Caco-2 (cell line): Measurements from ENCODE around the gene LRPAP1. TPM values are rescaled to one million over a fixed set of nuclear protein-coding genes. Genes with fewer than 3 reads are reported as not detected.
"Not testable (repeated sequence)": the region's sequence is repeated elsewhere in the genome, so short reads cannot be mapped to it uniquely, and the experiment has no call there.

ENCODE experiments used
- BruUV-seq: library from RNA; stranded (reverse); fragments of 400-500 nt; replicated peaks from 2 replicates; lab custom pipeline; 2021; lab: Mats Ljungman, UMichigan
- CTCF ChIA-PET: fragments of 300-600 bp; sonication (Branson Sonifier 250); formaldehyde crosslinking; loops from one replicate; lab custom pipeline; 2022; ENCODE audit warnings: antibody characterized with exemption; lab: Charles Lee
- POLR2A ChIA-PET: fragments of 300-600 bp; sonication (Branson Sonifier 250); formaldehyde crosslinking; loops from one replicate; lab custom pipeline; 2022; ENCODE audit warnings: antibody characterized with exemption; lab: Charles Lee
- DNase-seq, 2 experiments: peaks; one replicate each; pipeline versions ENCODE4 v3.0.0 to v3.0.0-alpha.2; 2020 to 2022
- H3K27me3 ChIP-seq: replicated peaks from 2 replicates; pipeline ENCODE4 v1.6.0; 2011; ENCODE audit warnings: low read length; ENCODE audit not compliant: control insufficient read depth, insufficient read depth
- H3K36me3 ChIP-seq: 2 replicates; pipeline ENCODE4 v1.5.1; 2011; ENCODE audit warnings: low read length; ENCODE audit not compliant: control insufficient read depth, insufficient read depth
- H3K4me1 ChIP-seq: fragments of 250-450 bp; sonication (Bioruptor Pico); 2 replicates; pipeline ENCODE4 v1.5.1; 2020; ENCODE audit warnings: mild to moderate bottlenecking
- H3K4me3 ChIP-seq: 2 replicates; pipeline ENCODE4 v1.5.1; 2011; ENCODE audit warnings: low read depth, mild to moderate bottlenecking, control low read depth, low read length
- H3K9me3 ChIP-seq: fragments of 250-450 bp; sonication (Bioruptor Pico); 2 replicates; pipeline ENCODE4 v1.5.1; 2020; ENCODE audit warnings: mild to moderate bottlenecking, moderate library complexity
- H3K27ac Mint-ChIP-seq: one replicate; pipeline ENCODE4 v1.8.0; 2022; ENCODE audit warnings: mixed read lengths; ENCODE audit not compliant: unreplicated experiment
- H3K27me3 Mint-ChIP-seq: one replicate; pipeline ENCODE4 v1.8.0; 2022; ENCODE audit warnings: mixed read lengths; ENCODE audit not compliant: insufficient read depth, unreplicated experiment
- H3K36me3 Mint-ChIP-seq: one replicate; pipeline ENCODE4 v1.8.0; 2022; ENCODE audit warnings: mild to moderate bottlenecking, mixed read lengths; ENCODE audit not compliant: insufficient read depth, unreplicated experiment
- H3K4me1 Mint-ChIP-seq: one replicate; pipeline ENCODE4 v1.8.0; 2022; ENCODE audit warnings: low read depth, mixed read lengths; ENCODE audit not compliant: unreplicated experiment
- H3K4me3 Mint-ChIP-seq: one replicate; pipeline ENCODE4 v1.8.0; 2022; ENCODE audit warnings: mild to moderate bottlenecking, moderate library complexity, mixed read lengths; ENCODE audit not compliant: unreplicated experiment
- H3K9me3 Mint-ChIP-seq: one replicate; pipeline ENCODE4 v1.8.0; 2022; ENCODE audit warnings: mixed read lengths; ENCODE audit not compliant: unreplicated experiment
- intact Hi-C: fragments of 100-400 bp; cut with micrococcal nuclease; formaldehyde crosslinking; loops from one replicate; pipeline ENCODE4 v1.10.0; 2022; ENCODE audit not compliant: unreplicated experiment
- total RNA-seq: library from RNA; stranded (reverse); gene quantifications from 2 replicates; pipeline ENCODE4 v1.2.3, GENCODE V29; 2022

The LRPAP1 gene
- total RNA-seq, 1 experiment from 2014 or later: 224 TPM

GRCh38 chr4:3551366-3551765 lies 19.1 kb upstream of the LRPAP1 start:
- BruUV-seq, POLR2A ChIA-PET, intact Hi-C loops, DNase-seq, H3K27me3 ChIP-seq, H3K4me1 ChIP-seq, H3K4me3 Mint-ChIP-seq, H3K4me3 ChIP-seq, H3K9me3 Mint-ChIP-seq, H3K27ac Mint-ChIP-seq, H3K36me3 ChIP-seq, H3K36me3 Mint-ChIP-seq, H3K9me3 ChIP-seq, CTCF ChIA-PET, H3K4me1 Mint-ChIP-seq, H3K27me3 Mint-ChIP-seq: not testable (repeated sequence)

DNA sequence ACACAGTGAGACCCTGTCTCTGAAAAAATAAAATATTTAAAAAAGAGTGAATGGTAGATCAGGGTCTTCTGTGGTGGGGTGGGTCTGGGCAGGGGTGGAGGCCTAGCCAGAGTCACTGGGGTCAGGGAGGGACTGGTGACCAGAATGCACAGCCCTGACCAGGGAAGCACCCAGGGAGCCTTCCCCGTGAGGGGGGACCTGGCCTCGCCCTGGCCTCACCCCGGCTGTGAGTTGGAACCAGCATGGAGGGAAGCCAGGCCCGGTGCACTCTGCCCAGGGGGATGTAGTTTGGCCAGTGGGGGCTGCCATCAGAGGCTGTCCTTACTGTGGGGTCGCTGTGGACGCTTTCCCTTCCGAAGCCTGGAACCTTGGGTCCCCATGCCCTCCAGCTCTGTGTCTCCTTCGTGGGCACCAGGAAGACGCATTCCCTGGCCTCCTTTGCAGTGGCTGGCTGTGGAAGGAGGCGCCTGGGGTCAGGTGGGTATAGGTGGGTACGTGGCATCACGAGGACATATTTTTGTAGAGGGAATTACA lies 18.6 kb upstream of the LRPAP1 start:
- intact Hi-C loops, H3K36me3 Mint-ChIP-seq, H3K27me3 ChIP-seq, H3K4me3 Mint-ChIP-seq, H3K4me3 ChIP-seq, H3K4me1 ChIP-seq, CTCF ChIA-PET, H3K9me3 Mint-ChIP-seq, BruUV-seq, H3K27ac Mint-ChIP-seq, H3K36me3 ChIP-seq, H3K4me1 Mint-ChIP-seq, H3K9me3 ChIP-seq, H3K27me3 Mint-ChIP-seq, DNase-seq, POLR2A ChIA-PET: not testable (repeated sequence)

GRCh38 chr4:3550041-3550440 lies 17.8 kb upstream of the LRPAP1 start:
- H3K27me3 Mint-ChIP-seq, CTCF ChIA-PET, DNase-seq, H3K4me1 Mint-ChIP-seq, H3K4me3 ChIP-seq, H3K27me3 ChIP-seq, H3K36me3 Mint-ChIP-seq, BruUV-seq, intact Hi-C loops, H3K9me3 ChIP-seq, H3K4me1 ChIP-seq, H3K27ac Mint-ChIP-seq, H3K4me3 Mint-ChIP-seq, H3K9me3 Mint-ChIP-seq, POLR2A ChIA-PET, H3K36me3 ChIP-seq: not testable (repeated sequence)

DNA sequence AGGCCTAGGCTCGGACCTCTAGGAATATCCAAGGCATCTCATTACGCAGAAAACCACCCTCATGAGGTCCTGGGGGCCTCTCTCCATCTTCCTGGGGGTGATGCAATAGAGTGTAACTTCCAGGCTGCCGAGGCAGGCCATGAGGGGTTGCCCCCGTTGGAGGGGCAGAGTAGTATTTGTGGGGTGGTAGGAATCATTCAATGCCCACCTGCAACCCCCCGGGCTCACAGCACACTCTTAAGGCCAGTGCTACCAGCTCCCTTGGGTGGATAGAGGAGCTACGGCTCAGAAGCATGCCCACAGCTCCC lies 17.4 kb upstream of the LRPAP1 start:
- H3K4me1 ChIP-seq, H3K27me3 Mint-ChIP-seq, H3K4me3 ChIP-seq, H3K36me3 Mint-ChIP-seq, H3K9me3 Mint-ChIP-seq, CTCF ChIA-PET, POLR2A ChIA-PET, H3K9me3 ChIP-seq, BruUV-seq, H3K4me1 Mint-ChIP-seq, H3K36me3 ChIP-seq, H3K4me3 Mint-ChIP-seq, H3K27ac Mint-ChIP-seq, H3K27me3 ChIP-seq, intact Hi-C loops, DNase-seq: not testable (repeated sequence)

DNA sequence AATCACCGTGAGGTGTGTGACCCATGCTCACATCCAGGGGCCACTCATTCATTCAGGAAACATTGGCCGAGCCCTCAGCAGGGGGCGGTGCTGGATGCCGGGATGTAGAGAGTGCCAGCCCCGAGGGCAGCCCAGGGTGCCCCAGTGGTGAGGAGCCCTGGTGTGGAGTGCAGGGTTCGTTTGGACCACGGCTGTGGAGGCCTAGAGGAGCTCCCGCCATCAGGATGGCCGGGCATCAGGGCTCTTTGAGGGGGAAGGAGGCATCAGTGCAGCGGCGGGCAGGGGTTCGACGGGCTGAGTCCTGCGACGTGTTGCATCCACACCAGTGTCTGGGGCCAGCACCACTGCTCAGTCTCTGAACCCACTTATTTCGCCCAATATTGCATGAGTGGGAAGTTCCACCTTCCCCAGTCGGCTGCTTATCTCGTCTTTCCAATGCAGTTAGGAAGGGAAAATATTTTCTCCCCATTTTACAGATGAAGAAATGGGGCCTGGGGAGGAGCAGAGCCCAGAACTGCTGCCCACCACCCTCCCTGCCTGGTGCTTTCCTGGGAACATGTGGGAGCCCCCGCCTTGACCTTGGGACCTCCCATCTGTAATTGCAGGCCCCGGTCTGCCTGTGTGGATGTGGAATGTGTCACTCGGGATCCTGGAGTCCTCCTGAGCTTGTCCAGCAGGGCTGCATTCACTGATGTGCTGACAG lies 16.9 kb upstream of the LRPAP1 start:
- H3K9me3 ChIP-seq, intact Hi-C loops, H3K4me3 Mint-ChIP-seq, BruUV-seq, H3K27ac Mint-ChIP-seq, POLR2A ChIA-PET, H3K4me1 ChIP-seq, H3K36me3 Mint-ChIP-seq, H3K9me3 Mint-ChIP-seq, H3K27me3 Mint-ChIP-seq, H3K4me3 ChIP-seq, H3K27me3 ChIP-seq, H3K4me1 Mint-ChIP-seq, DNase-seq, CTCF ChIA-PET, H3K36me3 ChIP-seq: not testable (repeated sequence)

- CTCF ChIA-PET, H3K36me3 Mint-ChIP-seq, H3K4me3 ChIP-seq, BruUV-seq, H3K27ac Mint-ChIP-seq, H3K4me3 Mint-ChIP-seq, H3K36me3 ChIP-seq, DNase-seq, H3K4me1 Mint-ChIP-seq, intact Hi-C loops, H3K9me3 Mint-ChIP-seq, H3K27me3 ChIP-seq, POLR2A ChIA-PET, H3K27me3 Mint-ChIP-seq, H3K4me1 ChIP-seq, H3K9me3 ChIP-seq: not testable (repeated sequence)
Measured at GRCh38 chr4:3546721-3547120, 14.5 kb upstream of the LRPAP1 start.

DNA sequence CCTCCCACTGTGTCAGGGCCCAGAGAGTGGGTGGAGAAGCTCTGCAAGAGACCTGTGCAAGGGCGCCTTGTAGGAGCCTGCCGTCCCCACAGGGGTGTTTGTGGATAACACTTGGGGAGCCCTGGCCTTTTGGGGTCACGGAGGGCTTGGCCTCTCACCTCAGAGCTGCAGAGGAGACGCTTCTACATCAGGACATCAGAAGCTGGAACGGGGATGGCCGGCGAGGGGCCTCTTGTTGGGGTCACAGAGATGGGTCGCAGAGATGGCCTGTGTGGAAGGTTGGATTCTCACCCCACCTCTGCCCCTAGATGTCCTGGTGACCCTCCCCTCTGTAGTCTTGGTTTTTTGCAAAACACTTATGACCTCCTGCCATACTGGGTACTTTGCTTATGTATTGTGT lies 13.1 kb upstream of the LRPAP1 start:
- CTCF ChIA-PET, H3K4me3 Mint-ChIP-seq, H3K36me3 ChIP-seq, H3K36me3 Mint-ChIP-seq, H3K27ac Mint-ChIP-seq, intact Hi-C loops, H3K27me3 Mint-ChIP-seq, H3K27me3 ChIP-seq, H3K4me1 Mint-ChIP-seq, H3K4me3 ChIP-seq, DNase-seq, H3K9me3 Mint-ChIP-seq, H3K9me3 ChIP-seq, BruUV-seq, POLR2A ChIA-PET, H3K4me1 ChIP-seq: not testable (repeated sequence)
